WTC11 (cell line): ENCODE measurements around the gene CACNA2D4. TPM values are rescaled to one million over a fixed set of nuclear protein-coding genes. Genes with fewer than 3 reads are reported as not detected.

ENCODE experiments used
- ATAC-seq: fragments of 200-7000 bp; cut with Tn5 transposase; 2 replicates; pipeline ENCODE4 v1.10.0; 2021; ENCODE audit warnings: mild to moderate bottlenecking, moderate library complexity
- CTCF ChIA-PET: fragments of 300-600 bp; sonication (Branson Sonifier 250); formaldehyde crosslinking; loops from one replicate; lab custom pipeline; 2021; ENCODE audit warnings: antibody characterized with exemption; lab: Charles Lee
- POLR2A ChIA-PET: fragments of 350-600 bp; sonication (Branson Sonifier 250); formaldehyde crosslinking; loops from one replicate; lab custom pipeline; 2021; ENCODE audit warnings: antibody characterized with exemption; lab: Charles Lee
- DNase-seq: peaks from one replicate; pipeline ENCODE4 v3.0.0; 2021; ENCODE audit warnings: low spot score
- H3K27ac Mint-ChIP-seq: 2 replicates; pipeline ENCODE4 v1.8.0; 2021; ENCODE audit warnings: mixed read lengths
- H3K27me3 Mint-ChIP-seq: 2 replicates; pipeline ENCODE4 v1.8.0; 2021; ENCODE audit warnings: low read depth, mild to moderate bottlenecking, moderate library complexity, mixed read lengths
- H3K36me3 Mint-ChIP-seq: 2 replicates; pipeline ENCODE4 v1.8.0; 2021; ENCODE audit warnings: mixed read lengths
- H3K4me1 Mint-ChIP-seq: 2 replicates; pipeline ENCODE4 v1.8.0; 2022; ENCODE audit warnings: mixed read lengths
- H3K4me3 Mint-ChIP-seq: 2 replicates; pipeline ENCODE4 v1.8.0; 2021; ENCODE audit warnings: mild to moderate bottlenecking, moderate library complexity, mixed read lengths
- H3K9me3 Mint-ChIP-seq: 2 replicates; pipeline ENCODE4 v1.8.0; 2021; ENCODE audit warnings: mixed read lengths
- AR ChIP-seq: fragments of 250-450 bp; sonication (Bioruptor Pico); IDR thresholded peaks from 2 replicates; pipeline ENCODE4 v1.9.0; 2021; ENCODE audit warnings: mild to moderate bottlenecking
- CREM ChIP-seq: sonication (generic); formaldehyde crosslinking; IDR thresholded peaks from 2 replicates; pipeline ENCODE4 v1.8.1; 2022; ENCODE audit warnings: mild to moderate bottlenecking, missing genetic modification reagents, moderate library complexity
- CTCF ChIP-seq: fragments of 200-600 bp; IDR thresholded peaks from 2 replicates; pipeline ENCODE4 v1.8.0; 2022; ENCODE audit warnings: antibody characterized with exemption
- E2F5 ChIP-seq: sonication (generic); formaldehyde crosslinking; IDR thresholded peaks from 2 replicates; pipeline ENCODE4 v1.8.1; 2022; ENCODE audit warnings: mild to moderate bottlenecking, moderate library complexity, missing genetic modification reagents
- ELF4 ChIP-seq: sonication (generic); formaldehyde crosslinking; IDR thresholded peaks from 2 replicates; pipeline ENCODE4 v1.8.1; 2022; ENCODE audit warnings: low read depth, mild to moderate bottlenecking, moderate library complexity, missing genetic modification reagents
- FOXJ3 ChIP-seq: sonication (generic); formaldehyde crosslinking; IDR thresholded peaks from 2 replicates; pipeline ENCODE4 v1.9.0; 2021; ENCODE audit warnings: missing genetic modification reagents, mild to moderate bottlenecking, borderline replicate concordance
- FOXK1 ChIP-seq: sonication (generic); formaldehyde crosslinking; IDR thresholded peaks from 2 replicates; pipeline ENCODE4 v1.8.0; 2022; ENCODE audit warnings: mild to moderate bottlenecking, moderate library complexity, missing genetic modification reagents
- GABPB1 ChIP-seq: sonication (generic); formaldehyde crosslinking; IDR thresholded peaks from 2 replicates; pipeline ENCODE4 v1.8.1; 2023; ENCODE audit warnings: mild to moderate bottlenecking, missing genetic modification reagents
- GTF2I ChIP-seq: fragments of 250-450 bp; sonication (Bioruptor Pico); conservative IDR thresholded peaks from 2 replicates; pipeline ENCODE4 v1.4.0; 2021; ENCODE audit warnings: mild to moderate bottlenecking
- IRF2 ChIP-seq: sonication (generic); formaldehyde crosslinking; IDR thresholded peaks from 2 replicates; pipeline ENCODE4 v1.8.0; 2022; ENCODE audit warnings: low read depth, missing genetic modification reagents, borderline replicate concordance
- KAT7 ChIP-seq: sonication (generic); formaldehyde crosslinking; IDR thresholded peaks from 2 replicates; pipeline ENCODE4 v1.8.1; 2023; ENCODE audit warnings: missing genetic modification reagents, mild to moderate bottlenecking, borderline replicate concordance
- NR1H2 ChIP-seq: sonication (generic); formaldehyde crosslinking; IDR thresholded peaks from 2 replicates; pipeline ENCODE4 v1.9.0; 2021; ENCODE audit warnings: mild to moderate bottlenecking, moderate library complexity, missing genetic modification reagents
- PRDM15 ChIP-seq: sonication (generic); formaldehyde crosslinking; IDR thresholded peaks from 2 replicates; pipeline ENCODE4 v1.8.0; 2022; ENCODE audit warnings: missing genetic modification reagents
- SP1 ChIP-seq: sonication (generic); formaldehyde crosslinking; conservative IDR thresholded peaks from 2 replicates; pipeline ENCODE4 v1.8.1; 2022; ENCODE audit warnings: missing genetic modification reagents
- TEAD1 ChIP-seq: sonication (generic); formaldehyde crosslinking; IDR thresholded peaks from 2 replicates; pipeline ENCODE4 v1.8.0; 2022; ENCODE audit warnings: mild to moderate bottlenecking, missing genetic modification reagents
- ZNF219 ChIP-seq: sonication (generic); formaldehyde crosslinking; IDR thresholded peaks from 2 replicates; pipeline ENCODE4 v1.8.0; 2023; ENCODE audit warnings: missing genetic modification reagents, mild to moderate bottlenecking, borderline replicate concordance
- ZNF281 ChIP-seq: sonication (generic); formaldehyde crosslinking; IDR thresholded peaks from 2 replicates; pipeline ENCODE4 v1.8.0; 2023; ENCODE audit warnings: mild to moderate bottlenecking, missing genetic modification reagents
- total RNA-seq: library from RNA; stranded (reverse); gene quantifications from 3 replicates; pipeline ENCODE4 v1.2.3, GENCODE V29; 2021
- TF ChIP-seq, protein P1 (sequence below): sonication (generic); formaldehyde crosslinking; IDR thresholded peaks from 2 replicates; pipeline ENCODE4 v1.8.0; 2022; ENCODE audit warnings: mild to moderate bottlenecking, missing genetic modification reagents

The CACNA2D4 gene
- total RNA-seq, 1 experiment from 2014 or later, result 0.04 TPM

DNA sequence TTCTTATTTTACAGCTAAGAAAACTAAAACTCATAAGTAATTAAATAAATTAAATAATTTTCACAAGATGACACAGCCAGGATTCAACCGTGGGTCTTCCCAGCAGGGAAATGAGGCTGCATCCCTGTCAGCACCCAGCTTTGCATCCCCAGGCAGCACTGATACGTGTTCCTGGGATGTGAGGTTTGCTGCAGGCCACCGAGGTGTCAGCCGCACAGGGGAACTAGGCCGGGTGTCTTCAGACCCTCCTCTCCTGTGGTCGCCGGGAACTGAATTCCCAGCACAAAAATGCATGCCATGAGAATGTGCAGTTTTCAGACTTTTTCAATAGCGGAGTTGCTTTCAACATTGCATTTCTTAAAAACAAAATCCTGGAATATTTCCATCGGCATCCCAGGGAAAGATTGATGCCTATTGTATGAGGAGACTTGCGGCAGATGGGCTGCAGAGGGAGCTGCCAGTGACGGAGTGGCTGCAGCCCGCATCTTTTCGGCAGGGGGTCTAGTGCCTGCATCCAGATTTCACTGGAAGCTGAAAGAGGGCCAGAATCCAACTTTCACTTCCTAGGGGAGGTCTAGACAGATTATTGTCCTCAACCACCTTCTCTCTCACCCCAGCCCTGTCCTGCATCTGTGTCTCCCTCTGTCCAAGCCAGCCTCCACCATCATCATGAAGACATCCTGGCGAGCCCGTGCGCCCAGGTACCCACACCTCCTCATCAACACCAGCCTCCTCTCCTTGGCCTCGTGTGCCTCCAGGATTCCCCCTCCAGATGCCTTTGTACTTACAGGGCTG, 85.5 kb downstream of the CACNA2D4 start (continued):
- TF ChIP-seq AR (CRISPR knock-in tag) (no peak), ZNF219 (CRISPR knock-in tag) (no peak), KAT7 (CRISPR knock-in tag) (no peak), ELF4 (CRISPR knock-in tag) (no peak), FOXJ3 (no peak), GABPB1 (CRISPR knock-in tag) (no peak)
- TF ChIP-seq, protein P1, sequence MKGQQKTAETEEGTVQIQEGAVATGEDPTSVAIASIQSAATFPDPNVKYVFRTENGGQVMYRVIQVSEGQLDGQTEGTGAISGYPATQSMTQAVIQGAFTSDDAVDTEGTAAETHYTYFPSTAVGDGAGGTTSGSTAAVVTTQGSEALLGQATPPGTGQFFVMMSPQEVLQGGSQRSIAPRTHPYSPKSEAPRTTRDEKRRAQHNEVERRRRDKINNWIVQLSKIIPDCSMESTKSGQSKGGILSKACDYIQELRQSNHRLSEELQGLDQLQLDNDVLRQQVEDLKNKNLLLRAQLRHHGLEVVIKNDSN, result no peak

GRCh38 chr12:1830981-1831963, 87.2 kb downstream of the CACNA2D4 start:
- H3K27ac Mint-ChIP-seq, result no peak overlapping the region
- peaks cover 6% of the 10 kb centered on the region for H3K4me1 Mint-ChIP-seq
- TF ChIP-seq NR1H2 (CRISPR knock-in tag), result peak; percentile 65; the same call in 1 of the 2 replicates
- TF ChIP-seq GTF2I (CRISPR knock-in tag), result no peak
- TF ChIP-seq TEAD1 (CRISPR knock-in tag), result peak; percentile 67; the same call in 1 of the 2 replicates
- TF ChIP-seq FOXJ3, result no peak
- TF ChIP-seq FOXK1 (CRISPR knock-in tag), result peak; percentile 80; the same call in 1 of the 2 replicates
- no peak for TF ChIP-seq IRF2 (CRISPR knock-in tag)
- TF ChIP-seq CREM (CRISPR knock-in tag), result no peak
- TF ChIP-seq CTCF, result no peak
- TF ChIP-seq PRDM15 (CRISPR knock-in tag), result peak; percentile 39; the same call in 1 of the 2 replicates
- TF ChIP-seq E2F5 (CRISPR knock-in tag), result no peak
- TF ChIP-seq SP1, result no peak; the same call in 1 of the 2 replicates
- peak; percentile 68; the same call in 1 of the 2 replicates for TF ChIP-seq ZNF281 (CRISPR knock-in tag)

More at GRCh38 chr12:1830981-1831963, 87.2 kb downstream of the CACNA2D4 start:
- CTCF ChIA-PET, result interaction anchor here (0.6 to 2.3 kb wide), 10 partner anchors 14 to 197 kb away, joined by 3 to 7 read pairs (median 4); no protein-coding TSS in a partner anchor
- Mint-ChIP-seq H3K27me3 (peaks cover 8% of the 10 kb centered on the region; the same call in 1 of the 2 replicates), H3K9me3 (no peaks in the 10 kb centered on the region), H3K4me3 (peak overlapping the region; percentile 55), H3K36me3 (no peaks in the 10 kb centered on the region)
- peak; percentile 85 for DNase-seq
- POLR2A ChIA-PET, result no interaction called here
- ATAC-seq, result peak; percentile 87
